ENCODE measurements around the gene YIF1A.

Gene YIF1A

DNA sequence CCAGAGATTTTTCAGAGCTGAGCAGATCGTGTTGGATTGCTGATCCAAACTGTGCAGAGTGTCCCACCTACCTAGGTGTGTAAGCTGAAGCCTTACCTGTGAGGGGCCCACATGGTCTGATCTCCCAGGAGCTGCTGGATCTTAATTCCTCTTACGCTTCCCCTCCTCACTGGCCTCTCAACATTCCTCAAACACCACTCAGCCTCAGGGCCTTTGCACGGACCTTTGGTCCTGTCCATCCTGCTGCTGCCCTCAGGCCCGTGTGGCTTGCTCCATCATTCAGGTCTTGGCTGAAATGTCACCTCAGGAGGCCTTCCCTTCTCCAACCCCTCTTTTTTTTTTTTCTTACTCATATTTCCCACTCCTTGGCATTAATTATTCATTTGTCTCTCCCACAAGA, 41.6 kb downstream of the YIF1A start:
- DNase-seq (ENCODE audit: low read depth, low spot score) = peak; percentile 30

DNA sequence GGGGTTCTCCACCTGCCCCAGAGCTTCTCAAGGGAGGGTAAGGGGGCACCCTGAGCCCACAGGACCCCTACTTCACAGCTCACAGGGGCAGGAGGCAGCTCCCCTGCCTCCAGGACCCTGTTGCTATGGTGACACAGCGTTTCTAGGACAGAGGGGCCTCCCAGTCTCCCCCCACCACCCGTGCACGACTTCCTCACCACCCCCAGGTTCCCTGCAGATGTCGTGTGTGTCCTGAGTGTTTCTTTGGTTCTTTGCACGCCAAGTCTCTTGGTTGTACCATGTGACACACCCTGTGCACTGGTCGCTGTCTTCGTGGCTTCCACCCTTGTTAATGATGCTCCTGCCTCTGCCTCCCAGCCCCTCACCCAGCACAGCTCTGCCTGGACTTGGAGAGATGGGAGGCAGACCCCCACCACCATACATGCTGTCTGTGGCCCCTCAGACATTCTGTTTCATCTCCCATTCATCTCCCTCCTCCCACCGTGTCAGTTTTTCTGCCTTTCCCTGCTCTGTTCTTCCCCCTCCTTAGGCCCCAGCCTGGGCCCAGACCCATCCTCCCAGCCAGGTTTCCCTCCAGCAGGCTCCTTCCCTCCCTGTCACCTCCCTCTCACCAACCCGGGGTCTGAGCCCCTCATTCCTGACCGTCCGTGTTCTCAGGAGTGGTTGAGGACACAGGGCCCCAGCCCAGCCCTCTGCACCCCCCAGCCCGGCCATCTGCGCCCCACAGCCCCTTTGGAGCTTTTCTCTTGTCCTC, 45.0 kb downstream of the YIF1A start:
- DNase-seq (ENCODE audit: low read depth, low spot score) = no peak

DNA sequence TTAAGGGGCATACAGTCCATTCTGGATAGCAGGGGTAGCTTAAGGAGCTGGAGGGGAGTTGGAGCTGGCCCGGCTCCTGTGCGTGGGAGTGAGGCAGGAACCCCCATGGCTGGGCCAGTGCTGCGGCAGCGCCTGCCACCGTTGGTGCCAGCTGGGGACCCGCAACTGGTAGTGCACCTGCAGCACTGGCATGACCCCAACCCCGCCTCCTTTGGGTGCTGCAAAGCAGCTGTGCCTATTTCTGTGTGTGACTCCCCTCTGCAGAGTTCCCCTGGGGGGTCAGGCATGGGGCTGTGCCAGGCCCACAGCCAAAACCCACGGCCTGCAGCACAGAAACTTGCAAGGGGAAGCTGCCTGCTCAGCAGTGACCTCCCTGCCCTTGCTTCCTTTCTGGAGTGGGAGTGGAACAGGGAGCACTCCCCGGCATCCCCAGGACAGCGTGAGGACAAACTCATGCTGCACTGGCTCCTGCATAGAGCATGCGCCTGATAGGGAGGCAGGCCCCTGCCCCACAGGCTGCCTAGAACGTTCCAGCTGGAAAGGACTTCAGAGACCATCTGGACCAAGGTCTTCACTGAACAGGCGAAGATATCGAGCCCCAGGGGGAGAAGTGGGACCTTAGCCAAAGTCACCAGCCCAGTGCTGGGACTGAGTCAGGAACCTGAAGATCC, 46.7 kb downstream of the YIF1A start:
- DNase-seq (ENCODE audit: low read depth, low spot score) = no peak

DNA sequence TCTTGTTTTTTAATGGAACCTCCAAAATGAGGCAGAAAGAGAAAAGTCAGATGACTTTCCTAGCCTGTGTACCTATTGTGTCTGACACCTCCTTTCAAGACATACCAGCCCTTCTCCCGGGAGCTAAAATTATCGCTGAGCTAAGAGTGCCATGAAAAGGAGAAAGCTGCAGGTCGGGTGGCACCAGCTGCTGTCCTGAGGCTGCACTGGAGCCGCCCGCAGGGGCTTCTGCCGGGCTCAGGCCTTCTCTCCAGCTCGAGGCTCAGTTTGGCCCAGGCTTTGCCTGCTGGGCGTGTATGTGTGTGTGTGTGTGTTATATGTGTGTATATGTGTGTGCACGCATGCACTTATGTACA, 48.2 kb downstream of the YIF1A start:
- DNase-seq (ENCODE audit: low read depth, low spot score) = no peak

DNA sequence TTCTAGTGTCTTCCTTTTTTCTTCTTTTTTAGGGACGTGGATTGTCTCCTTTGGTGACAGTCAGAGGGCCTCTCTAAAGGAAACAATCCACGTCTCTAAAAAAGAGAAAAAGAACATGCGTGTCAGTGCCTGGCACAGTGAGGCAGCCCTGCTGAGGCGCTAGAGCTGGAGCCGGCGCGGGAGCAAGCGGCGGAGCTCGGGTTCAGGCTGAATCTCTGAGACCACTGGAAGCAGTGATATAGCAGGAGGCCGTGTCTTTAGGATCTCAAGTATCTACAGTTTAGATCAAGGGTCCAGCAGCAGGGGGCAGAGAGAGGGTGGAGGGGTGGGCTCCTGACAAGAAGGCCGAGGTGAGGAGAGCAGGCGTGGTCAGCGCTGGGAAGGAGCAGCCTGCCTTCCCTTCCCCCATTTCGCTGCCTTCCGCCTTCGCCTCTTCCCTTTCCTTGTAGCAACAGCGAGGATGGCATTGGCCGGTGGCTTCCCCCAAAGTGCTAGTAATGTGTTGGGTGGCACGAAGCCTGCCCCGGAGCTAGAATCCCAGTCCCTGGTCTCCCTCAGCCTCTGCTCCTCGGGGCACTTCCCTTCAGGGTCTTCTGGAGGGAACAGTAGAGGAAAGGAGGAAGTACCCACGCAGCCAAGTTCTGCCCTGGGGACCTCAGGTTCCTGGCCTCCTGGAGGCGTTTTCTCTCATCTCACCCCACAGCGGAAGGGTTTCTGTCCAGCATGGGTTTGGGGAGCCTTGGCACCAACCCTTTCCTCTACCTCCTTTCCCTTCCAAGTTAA, 48.8 kb downstream of the YIF1A start:
- DNase-seq (ENCODE audit: low read depth, low spot score) = peak; percentile 64

DNA sequence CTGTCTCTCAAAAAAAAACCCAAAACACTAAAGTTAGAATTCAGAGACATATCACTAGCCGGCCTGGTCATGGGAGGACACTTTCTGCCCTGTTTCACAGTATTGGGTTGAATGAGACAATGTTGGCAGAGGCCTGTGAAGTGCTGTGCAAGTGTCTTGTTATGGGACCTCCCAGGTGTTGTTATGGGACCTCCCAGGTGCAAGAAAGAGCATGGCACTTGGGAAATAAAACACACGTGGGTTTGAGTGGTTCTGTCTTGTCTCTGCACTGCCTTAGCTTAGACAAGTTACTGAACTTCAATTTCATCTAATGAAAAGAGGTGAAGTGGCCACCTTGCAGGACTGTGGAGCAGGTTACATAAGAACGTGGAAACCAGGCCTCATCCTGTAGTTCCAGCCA, 49.4 kb downstream of the YIF1A start:
- no peak for DNase-seq (ENCODE audit: low read depth, low spot score)

DNA sequence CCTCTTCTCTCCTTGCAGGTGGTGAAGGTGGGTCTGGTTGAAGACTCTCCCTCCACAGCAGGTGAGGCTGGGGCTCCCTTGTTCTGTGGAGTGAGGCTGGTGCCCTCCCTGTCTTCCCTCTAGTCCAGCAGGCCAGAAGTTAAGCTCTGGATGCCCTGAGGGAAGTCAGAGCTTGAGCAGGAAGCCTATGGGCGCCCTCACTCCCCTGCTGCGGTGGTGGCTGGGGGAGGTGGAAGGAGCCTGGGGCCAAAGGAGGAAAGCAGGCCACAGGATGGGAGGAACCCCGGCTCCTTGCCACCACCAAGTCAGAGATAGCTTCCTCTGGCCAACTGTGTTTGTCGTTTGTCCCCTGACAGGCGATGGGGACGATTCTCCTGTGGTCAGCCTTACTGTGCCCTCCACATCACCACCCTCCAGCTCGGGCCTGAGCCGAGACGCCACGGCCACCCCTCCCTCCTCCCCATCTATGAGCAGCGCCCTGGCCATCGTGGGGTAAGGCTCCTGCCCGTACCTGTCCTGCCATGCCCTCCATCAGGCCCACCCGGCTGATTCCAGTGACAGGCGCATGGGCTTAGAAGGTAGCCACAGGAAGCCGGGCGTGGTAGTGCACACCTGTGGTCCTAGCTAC, 50.0 kb downstream of the YIF1A start:
- DNase-seq (ENCODE audit: low read depth, low spot score) = no peak

DNA sequence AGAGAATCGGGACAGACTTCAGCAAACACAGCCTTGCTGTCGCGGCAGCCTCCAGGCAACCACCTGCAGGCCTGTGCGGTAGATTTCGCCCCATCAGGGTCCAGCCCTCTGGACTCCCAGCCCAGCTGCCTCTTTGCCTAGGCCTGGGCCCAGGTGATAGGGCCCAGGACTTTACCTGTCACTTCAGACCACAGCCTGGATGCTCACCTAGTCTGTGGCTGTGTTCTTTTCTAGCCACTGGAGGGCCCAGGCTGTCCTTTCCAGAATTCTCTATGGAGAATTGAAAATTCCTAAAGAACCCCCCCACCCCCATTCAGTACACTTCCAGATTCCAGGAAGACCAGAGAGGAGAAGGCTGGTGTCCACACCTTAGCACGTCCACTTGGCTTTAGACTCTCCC, 51.1 kb downstream of the YIF1A start:
- no peak for DNase-seq (ENCODE audit: low read depth, low spot score)

DNA sequence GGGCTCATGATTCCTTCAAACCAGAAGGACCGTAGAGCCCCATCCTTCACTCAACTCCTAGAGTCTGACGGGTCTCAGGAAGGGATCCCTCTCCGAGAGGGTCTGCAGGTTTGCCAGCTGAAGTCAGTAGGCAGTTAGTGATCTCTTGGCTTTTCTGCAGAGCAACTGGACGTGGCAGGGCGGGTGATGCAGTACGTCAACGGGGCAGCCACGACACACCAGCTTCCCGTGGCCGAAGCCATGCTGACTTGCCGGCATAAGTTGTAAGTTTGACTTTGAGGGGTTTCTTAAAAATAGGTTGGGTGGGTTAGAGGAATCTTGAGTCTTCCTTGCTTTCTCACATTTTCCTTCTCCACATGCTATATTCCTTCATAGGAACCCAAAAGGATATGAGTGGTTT, 53.8 kb downstream of the YIF1A start:
- no peak for DNase-seq (ENCODE audit: low read depth, low spot score)

Data from ELF-1 (cell line).